ENCODE measurements around the gene STIP1. TPM values are rescaled to one million over a fixed set of nuclear protein-coding genes. Genes with fewer than 3 reads are reported as not detected.
A peak's percentile ranks its signal among the peaks of the same experiment; 100 is the strongest.

Gene STIP1
- total and polyA plus RNA-seq, 10 of the 15 experiments (the other 5 are each of a cell fraction or from before 2014, with no cell fraction given), result 25.2 to 291 (median 191) TPM

- intact Hi-C loops (cut with micrococcal nuclease; ENCODE audit: unreplicated experiment), result no loop called here
Measured at GRCh38 chr11:64244107-64244506, 58.1 kb downstream of the STIP1 start.

More at GRCh38 chr11:64244107-64244506, 58.1 kb downstream of the STIP1 start:
- H3K9me3 ChIP-seq (replicated peaks; ENCODE audit: control insufficient read depth, insufficient read depth, low read length), result no peaks in the 10 kb centered on the region
- CTCF ChIA-PET, result interaction anchor here (1.0 to 6.2 kb wide), 7 partner anchors 7 to 111 kb away, joined by 3 to 66 read pairs (median 13); partner anchors contain the start of genes CATSPERZ, FERMT3, NUDT22 and PLCB3
- 63% methylated on average over 5 of the region's 5 CpGs for WGBS (ENCODE audit: insufficient coverage, insufficient replicate concordance, low lambda C conversion rate, missing lambda C conversion rate)
- RAD21 ChIA-PET (ENCODE audit: unreplicated experiment), result interaction anchor here (1.0 to 8.6 kb wide), 4 partner anchors 8 to 38 kb away, joined by 3 to 104 read pairs (median 10); partner anchors contain the start of genes FERMT3, NUDT22 and TRPT1
- H2AFZ ChIP-seq (ENCODE audit: control insufficient read depth, low read depth, low read length), result no peak overlapping the region
- in situ Hi-C loops (cut with MboI), result loop anchor here (25.0 kb wide), 1 partner anchor 1618 kb away; the partner anchor contains the start of genes CFL1, EFEMP2 and MUS81
- POLR2A ChIA-PET, result interaction anchor here (1.2 to 7.4 kb wide), 9 partner anchors 16 to 61 kb away, joined by 3 to 82 read pairs (median 5); partner anchors contain the start of genes BAD, DNAJC4, ESRRA and FERMT3
- H3K27ac ChIP-seq (ENCODE audit: control insufficient read depth, insufficient read depth), result no peak overlapping the region
- no peak for FAIRE-seq
- peaks cover 25% of the 10 kb centered on the region for H3K4me1 ChIP-seq (ENCODE audit: control insufficient read depth, insufficient read depth, low read length)
- no peak for ATAC-seq
- H3K79me2 ChIP-seq (ENCODE audit: control insufficient read depth, insufficient read depth, low read length), result peaks cover 38% of the 10 kb centered on the region
- peaks cover 0 to 10% of the 10 kb centered on the region in 2 experiments; a peak in 2 of 4 replicates for H3K36me3 ChIP-seq (ENCODE audit: control insufficient read depth in 2 of 2, insufficient read depth in 2 of 2, low read length in 1 of 2)
- no peak for DNase-seq (ENCODE audit: low read depth, low spot score)
- TF ChIP-seq POLR2A (IDR thresholded peaks at IDR 0.05; ENCODE audit: low read depth, low read length), result 0 out of 2 replicates have a peak, but pooled peaks have one; percentile 35
- TF ChIP-seq MLLT1 (IDR thresholded peaks at IDR 0.05), result no peak
- no TSS peak for BruUV-seq (replicated peaks)
- H3K27me3 ChIP-seq (replicated peaks in 1 of 2; ENCODE audit: control insufficient read depth in 2 of 2, insufficient read depth in 2 of 2, low read length in 1 of 2), result no peaks in the 10 kb centered on the region
- H3K9ac ChIP-seq (ENCODE audit: control insufficient read depth, insufficient read depth, low read length), result no peak overlapping the region
- 0 out of 2 replicates have a peak overlapping the region, but pooled peaks have one; percentile 10 for H3K4me2 ChIP-seq (ENCODE audit: control insufficient read depth, insufficient read depth)
- no peaks in the 10 kb centered on the region for H4K20me1 ChIP-seq (ENCODE audit: control insufficient read depth, insufficient read depth)
- SMC1A ChIA-PET (ENCODE audit: uncharacterized antibody, unreplicated experiment), result interaction anchor here (0.8 to 5.0 kb wide), 2 partner anchors 16 to 38 kb away, joined by 3 to 40 read pairs; partner anchors contain the start of gene FERMT3
- no peak overlapping the region for H3K4me3 ChIP-seq

Data from GM12878 (cell line).